ENCODE data around the gene JOSD2.

JOSD2 gene

DNA sequence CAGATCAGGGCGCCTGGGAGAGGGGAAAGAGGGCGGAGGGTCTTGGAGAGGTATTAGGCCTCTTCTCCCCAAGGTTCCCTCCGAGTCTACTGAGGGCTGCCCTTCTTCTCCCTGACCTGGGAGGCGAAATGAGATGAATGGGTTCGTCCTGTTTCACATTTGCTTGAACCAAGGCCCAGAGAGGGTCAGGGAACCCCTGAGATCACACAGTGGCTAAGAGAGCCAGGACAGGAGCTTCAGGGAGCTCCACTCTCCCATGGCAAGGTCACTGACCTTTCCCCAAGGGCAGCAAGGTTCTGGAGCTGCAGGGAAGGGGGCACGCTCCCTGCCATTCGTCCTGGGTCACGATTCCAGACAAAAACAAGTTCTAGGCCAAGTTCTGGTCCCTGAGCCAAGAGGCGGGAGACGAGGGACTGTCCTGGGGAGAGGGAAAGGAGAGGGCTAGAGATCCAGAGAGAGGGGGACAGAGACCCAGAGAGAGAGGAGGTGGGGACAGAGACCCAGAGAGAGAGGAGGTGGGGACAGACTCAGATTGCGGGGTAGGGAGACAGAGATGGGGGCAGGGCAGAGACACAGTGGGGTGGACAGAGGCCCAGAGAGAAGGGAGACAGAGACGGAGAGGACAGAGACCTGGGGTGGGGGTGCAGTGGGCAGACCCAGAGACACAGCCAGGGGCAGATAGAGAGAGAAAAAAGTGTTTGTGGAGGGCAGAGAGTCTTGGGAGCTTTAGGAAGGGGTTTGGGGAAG is 2.2 kb upstream of the JOSD2 start:
- TF ChIP-seq ZFX (IDR thresholded peaks at IDR 0.05; ENCODE audit: borderline replicate concordance): no peak
- TF ChIP-seq, protein P1, sequence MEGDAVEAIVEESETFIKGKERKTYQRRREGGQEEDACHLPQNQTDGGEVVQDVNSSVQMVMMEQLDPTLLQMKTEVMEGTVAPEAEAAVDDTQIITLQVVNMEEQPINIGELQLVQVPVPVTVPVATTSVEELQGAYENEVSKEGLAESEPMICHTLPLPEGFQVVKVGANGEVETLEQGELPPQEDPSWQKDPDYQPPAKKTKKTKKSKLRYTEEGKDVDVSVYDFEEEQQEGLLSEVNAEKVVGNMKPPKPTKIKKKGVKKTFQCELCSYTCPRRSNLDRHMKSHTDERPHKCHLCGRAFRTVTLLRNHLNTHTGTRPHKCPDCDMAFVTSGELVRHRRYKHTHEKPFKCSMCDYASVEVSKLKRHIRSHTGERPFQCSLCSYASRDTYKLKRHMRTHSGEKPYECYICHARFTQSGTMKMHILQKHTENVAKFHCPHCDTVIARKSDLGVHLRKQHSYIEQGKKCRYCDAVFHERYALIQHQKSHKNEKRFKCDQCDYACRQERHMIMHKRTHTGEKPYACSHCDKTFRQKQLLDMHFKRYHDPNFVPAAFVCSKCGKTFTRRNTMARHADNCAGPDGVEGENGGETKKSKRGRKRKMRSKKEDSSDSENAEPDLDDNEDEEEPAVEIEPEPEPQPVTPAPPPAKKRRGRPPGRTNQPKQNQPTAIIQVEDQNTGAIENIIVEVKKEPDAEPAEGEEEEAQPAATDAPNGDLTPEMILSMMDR (IDR thresholded peaks at IDR 0.05): no peak

DNA sequence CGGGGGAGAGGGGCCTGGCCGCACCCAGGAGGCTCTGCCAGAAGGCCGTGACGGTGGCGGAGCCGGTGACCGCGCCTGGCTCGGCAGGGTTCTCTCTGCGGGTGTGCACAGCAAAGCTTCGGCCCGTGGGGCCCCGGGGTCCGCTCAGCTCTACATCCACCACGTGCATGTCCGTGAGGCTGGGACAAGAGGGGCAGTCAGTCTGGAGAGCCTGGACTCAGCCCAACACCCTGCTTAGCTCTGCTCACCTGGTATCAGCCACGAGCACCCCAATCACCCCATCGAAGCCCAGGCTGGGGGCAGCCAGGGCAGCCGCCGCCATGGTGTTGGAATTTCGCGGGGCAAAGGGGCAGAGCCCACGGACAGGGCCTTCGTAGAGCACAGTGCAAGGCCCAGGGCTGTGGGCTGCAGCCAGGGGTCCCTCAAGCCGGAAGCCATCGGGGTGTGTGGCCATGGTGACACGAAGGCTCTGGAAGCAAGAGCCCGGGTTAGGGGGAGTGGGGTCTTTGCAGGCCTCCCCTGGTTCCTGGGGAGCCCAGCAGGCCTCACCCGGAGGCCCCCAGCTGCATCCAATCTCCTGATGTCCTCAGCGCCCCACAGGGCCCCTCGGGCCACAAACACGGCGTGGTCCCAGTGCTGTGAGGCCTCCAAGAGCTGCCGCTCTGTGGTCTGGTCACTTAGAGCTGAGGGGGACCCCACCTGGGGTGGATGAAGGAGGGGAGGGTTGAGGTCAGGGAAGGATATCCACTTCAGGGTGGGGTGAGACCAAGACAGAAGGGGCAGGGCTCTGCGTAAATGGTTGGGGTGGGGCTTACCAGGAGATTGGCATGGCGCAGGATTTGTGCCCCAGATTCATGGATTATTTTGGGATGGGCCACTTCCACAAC is 1.4 kb upstream of the JOSD2 start:
- H3K27ac ChIP-seq: peak overlapping the region; percentile 67
- TF ChIP-seq, protein P1 (IDR thresholded peaks at IDR 0.05): no peak
- no peak for TF ChIP-seq ZFX (IDR thresholded peaks at IDR 0.05; ENCODE audit: borderline replicate concordance)

More for the DNA sequence above, 2.2 kb upstream of the JOSD2 start:
- H3K27ac ChIP-seq: no peak overlapping the region

DNA sequence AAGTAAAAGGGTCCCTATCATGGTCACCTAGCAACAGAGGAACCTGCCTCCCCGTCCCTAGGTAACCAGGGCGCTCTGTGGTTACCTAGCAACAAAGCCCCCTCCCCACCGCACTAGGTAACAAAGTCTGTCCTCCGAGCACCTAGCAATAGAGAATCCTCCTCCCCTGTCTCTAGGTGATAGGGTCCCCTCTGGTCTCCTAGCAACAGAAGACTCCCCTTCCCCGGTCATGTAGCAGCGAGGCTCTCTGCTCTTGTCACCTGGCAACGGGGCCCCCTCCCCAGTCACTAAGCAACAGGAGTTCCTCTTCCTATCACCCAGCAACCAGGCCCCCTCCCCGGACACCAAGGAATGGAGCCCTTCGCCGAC is 307 bp downstream of the JOSD2 start:
- TF ChIP-seq, protein P1 (IDR thresholded peaks at IDR 0.05): no peak
- TF ChIP-seq ZFX (IDR thresholded peaks at IDR 0.05; ENCODE audit: borderline replicate concordance): no peak
- peak overlapping the region; percentile 67 for H3K27ac ChIP-seq

DNA sequence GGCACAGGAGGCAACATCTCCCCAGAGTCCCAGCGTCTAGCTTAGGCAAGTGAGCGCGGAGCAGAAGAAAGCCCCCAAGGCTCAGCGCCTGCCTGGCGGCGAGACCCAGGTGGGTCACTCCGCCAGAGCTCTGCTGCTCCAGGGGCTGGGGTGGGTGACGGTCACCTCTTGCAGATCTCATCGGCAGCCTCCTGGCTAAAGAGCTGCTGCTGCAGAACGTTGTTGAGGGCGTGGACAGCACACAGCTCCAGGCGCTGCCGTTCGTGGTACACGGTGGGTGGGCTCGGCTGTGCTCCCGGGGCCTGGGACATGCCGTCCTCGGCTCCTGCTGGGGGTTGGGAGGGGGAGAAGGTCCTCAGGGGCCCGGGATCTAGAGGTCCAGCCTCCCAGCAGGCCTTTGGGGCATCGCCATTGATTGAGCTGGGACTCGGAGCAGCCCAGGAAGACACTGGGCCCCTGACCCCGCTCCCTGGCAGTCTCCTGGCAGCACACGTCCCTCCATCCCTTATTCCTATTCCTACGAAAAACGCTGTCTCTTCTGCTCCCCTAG is 795 bp downstream of the JOSD2 start:
- TF ChIP-seq, protein P1 (IDR thresholded peaks at IDR 0.05): no peak
- no peak for TF ChIP-seq ZFX (IDR thresholded peaks at IDR 0.05; ENCODE audit: borderline replicate concordance)
- H3K27ac ChIP-seq: peak overlapping the region; percentile 67

DNA sequence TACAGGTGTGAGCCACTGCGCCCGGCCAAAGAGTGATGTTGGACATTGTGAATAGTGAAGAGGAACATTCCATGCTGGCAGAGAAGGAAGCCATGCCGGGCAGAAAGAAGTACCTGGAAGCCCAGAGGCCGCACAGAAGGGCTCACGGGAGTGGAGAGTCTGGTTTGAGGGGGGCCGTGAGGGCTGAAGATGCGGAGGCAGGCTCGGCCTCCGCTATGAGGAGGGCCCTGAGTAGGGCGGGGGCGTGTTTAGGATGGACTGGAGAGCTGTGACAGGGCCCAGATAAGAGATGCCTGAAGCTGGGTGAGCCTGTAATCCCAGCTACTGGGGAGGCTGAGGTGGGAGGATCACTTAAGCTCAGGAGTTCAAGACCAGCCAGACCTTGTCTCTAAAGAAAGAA is 1.6 kb downstream of the JOSD2 start:
- TF ChIP-seq, protein P1 (IDR thresholded peaks at IDR 0.05): no peak
- TF ChIP-seq ZFX (IDR thresholded peaks at IDR 0.05; ENCODE audit: borderline replicate concordance): no peak
- no peak overlapping the region for H3K27ac ChIP-seq

DNA sequence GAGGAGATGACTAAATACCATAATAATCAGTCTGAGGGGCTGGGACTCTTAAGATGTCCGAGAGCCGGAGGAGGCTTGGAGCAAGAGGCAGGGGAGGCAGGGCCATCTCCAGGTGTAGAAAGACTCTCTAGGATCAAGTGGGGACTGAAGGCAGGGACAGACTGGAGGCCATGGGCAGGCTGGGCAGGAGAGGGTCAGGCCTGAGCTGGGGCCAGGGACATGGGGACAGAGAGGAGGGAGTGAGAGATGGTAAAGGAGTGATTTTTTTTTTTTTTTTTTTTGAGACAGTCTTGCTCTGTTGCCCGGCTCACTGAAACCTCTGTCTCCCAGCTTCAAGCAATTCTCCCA is 2.2 kb downstream of the JOSD2 start:
- H3K27ac ChIP-seq: no peak overlapping the region
- TF ChIP-seq ZFX (IDR thresholded peaks at IDR 0.05; ENCODE audit: borderline replicate concordance): no peak
- TF ChIP-seq, protein P1 (IDR thresholded peaks at IDR 0.05): no peak

All from 22Rv1 (cell line).